GM12878 (cell line): ENCODE measurements around the gene PUS7. TPM values are rescaled to one million over a fixed set of nuclear protein-coding genes. Genes with fewer than 3 reads are reported as not detected.

Experiments
- ATAC-seq: fragments of 200-7000 bp; cut with Tn5 transposase; 3 replicates; pipeline ENCODE4 v1.9.1; 2020; ENCODE audit warnings: mild to moderate bottlenecking, moderate library complexity
- BruUV-seq: library from RNA; stranded (reverse); fragments of 400-500 nt; replicated peaks from 2 replicates; lab custom pipeline; 2021; lab: Mats Ljungman, UMichigan
- CTCF ChIA-PET: fragments of 300-600 bp; sonication (Branson Sonifier 250); formaldehyde crosslinking; extraction: SDS; loops from one replicate; lab custom pipeline; 2021; ENCODE audit warnings: inconsistent platforms; lab: Yijun Ruan, JAX
- POLR2A ChIA-PET: fragments of 350-600 bp; formaldehyde crosslinking; extraction: SDS; loops from one replicate; lab custom pipeline; 2021; ENCODE audit warnings: inconsistent platforms; lab: Charles Lee
- RAD21 ChIA-PET: fragments of 300-600 bp; sonication (Branson Sonifier 250); formaldehyde crosslinking; loops from one replicate; lab custom pipeline; 2023; ENCODE audit warnings: antibody characterized with exemption; ENCODE audit not compliant: unreplicated experiment; lab: Charles Lee
- SMC1A ChIA-PET: fragments of 300-600 bp; sonication (Branson Sonifier 250); formaldehyde crosslinking; loops from one replicate; lab custom pipeline; 2023; ENCODE audit not compliant: unreplicated experiment, uncharacterized antibody; lab: Charles Lee
- DNase-seq: peaks from one replicate; pipeline ENCODE4 v3.0.0-alpha.2; 2011; ENCODE audit warnings: low read depth, low spot score
- FAIRE-seq: peaks from 3 replicates; lab custom pipeline; 2011; peaks lifted over from hg19 to GRCh38; lab: Jason Lieb, UNC
- H2AFZ ChIP-seq: 2 replicates; pipeline ENCODE4 v1.6.0; 2011; ENCODE audit warnings: low read depth, low read length, control low read depth; ENCODE audit not compliant: control insufficient read depth
- H3K27ac ChIP-seq: 2 replicates; pipeline ENCODE4 v1.5.1; 2011; ENCODE audit warnings: control low read depth; ENCODE audit not compliant: control insufficient read depth, insufficient read depth
- H3K27me3 ChIP-seq, 2 experiments: replicated peaks in 1 of 2; 2 replicates each; pipeline versions ENCODE4 v1.6.0 to v1.6.1; 2011; ENCODE audit warnings: low read length in 1 of 2; ENCODE audit not compliant: control insufficient read depth in 2 of 2, insufficient read depth in 2 of 2
- H3K36me3 ChIP-seq, 2 experiments: 2 replicates each; pipeline ENCODE4 v1.5.1; 2011; ENCODE audit warnings: low read length in 1 of 2; ENCODE audit not compliant: control insufficient read depth in 2 of 2, insufficient read depth in 2 of 2
- H3K4me1 ChIP-seq: 2 replicates; pipeline ENCODE4 v1.6.1; 2011; ENCODE audit warnings: mild to moderate bottlenecking, low read length, moderate library complexity, mixed read lengths; ENCODE audit not compliant: control insufficient read depth, insufficient read depth
- H3K4me2 ChIP-seq: 2 replicates; pipeline ENCODE4 v1.6.0; 2011; ENCODE audit warnings: control low read depth; ENCODE audit not compliant: control insufficient read depth, insufficient read depth
- H3K4me3 ChIP-seq: fragments of 200-600 bp; sonication (generic); 2 replicates; pipeline ENCODE4 v1.5.1; 2016
- H3K79me2 ChIP-seq: 2 replicates; pipeline ENCODE4 v1.6.0; 2011; ENCODE audit warnings: low read length; ENCODE audit not compliant: control insufficient read depth, insufficient read depth
- H3K9ac ChIP-seq: 2 replicates; pipeline ENCODE4 v1.8.0; 2011; ENCODE audit warnings: low read length, control low read depth, mixed read lengths; ENCODE audit not compliant: control insufficient read depth, insufficient read depth
- H3K9me3 ChIP-seq: replicated peaks from 3 replicates; pipeline ENCODE4 v1.5.1; 2011; ENCODE audit warnings: mild to moderate bottlenecking, low read length; ENCODE audit not compliant: control insufficient read depth, insufficient read depth
- H4K20me1 ChIP-seq: 2 replicates; pipeline ENCODE4 v1.6.0; 2011; ENCODE audit not compliant: control insufficient read depth, insufficient read depth
- CBFB ChIP-seq: IDR thresholded peaks from 2 replicates; pipeline ENCODE4 v1.6.1; 2016; ENCODE audit warnings: antibody characterized with exemption, low read depth
- IRF4 ChIP-seq: IDR thresholded peaks from 2 replicates; pipeline ENCODE4 v1.6.1; 2011; ENCODE audit warnings: low read depth, low read length
- NR2C2 ChIP-seq: IDR thresholded peaks from 2 replicates; pipeline ENCODE4 v1.6.1; 2011; ENCODE audit warnings: borderline replicate concordance, low read depth; ENCODE audit not compliant: control insufficient read depth, insufficient read length
- POLR2A ChIP-seq: IDR thresholded peaks from 2 replicates; pipeline ENCODE4 v1.6.1; 2011; ENCODE audit warnings: low read depth, mild to moderate bottlenecking, low read length
- POLR2AphosphoS2 ChIP-seq: IDR thresholded peaks from 2 replicates; pipeline ENCODE4 v1.6.1; 2011; ENCODE audit warnings: low read depth, mild to moderate bottlenecking, low read length, improper control_type of control experiment, moderate library complexity
- RUNX3 ChIP-seq: IDR thresholded peaks from 2 replicates; pipeline ENCODE4 v1.6.1; 2012; ENCODE audit warnings: low read length, inconsistent platforms
- WGBS: methylation state at CpG from one replicate; pipeline ENCODE4 v1.1.6; 2016; ENCODE audit warnings: low lambda C conversion rate; ENCODE audit not compliant: insufficient replicate concordance, insufficient coverage; ENCODE audit errors: missing lambda C conversion rate; 5-methylcytosine and 5-hydroxymethylcytosine counted together
- in situ Hi-C: fragments of 300-500 bp; cut with MboI; formaldehyde crosslinking; loops from 9 replicates; pipeline ENCODE4 v1.14.3; 2018; ENCODE audit warnings: mixed read lengths
- intact Hi-C: fragments of 100-400 bp; cut with micrococcal nuclease; formaldehyde crosslinking; loops from one replicate; pipeline ENCODE4 v1.14.2; 2022; ENCODE audit not compliant: unreplicated experiment
- polyA plus RNA-seq, 11 experiments: library from polyadenylated mRNA; depleted of rRNA in 4 of 11; unstranded in 6 of 11; stranded (reverse) in 5 of 11; fragments of >200 nt; fragmentation: Nextera tagmentation in 4 of 11; fragmentation: Illumina TruSeq in 1 of 11; extraction: Ambion mirVana in 4 of 11; extraction: Trizol in 1 of 11; gene quantifications; 1 replicate in 1 of 11; 2 replicates in 10 of 11; pipeline versions ENCODE4 v1.2.1 to v1.2.3, GENCODE V29; 2011 to 2016; ENCODE audit warnings: inconsistent platforms in 2 of 11, missing spikeins in 2 of 11, low read depth in 1 of 11
- total RNA-seq, 4 experiments: library from RNA; depleted of rRNA in 3 of 4; stranded (reverse); fragments of >200 nt in 3 of 4; fragmentation: Illumina TruSeq in 1 of 4; extraction: Trizol in 1 of 4; gene quantifications; 2 replicates each; pipeline versions ENCODE4 v1.2.1 to v1.2.3, GENCODE V29; 2013 to 2021
- TF ChIP-seq, protein P1 (sequence below): fragments of 450-650 bp; formaldehyde crosslinking; IDR thresholded peaks from 2 replicates; pipeline ENCODE4 v1.4.0; 2020; ENCODE audit warnings: mild to moderate bottlenecking, moderate library complexity

Gene PUS7
- total and polyA plus RNA-seq, 10 of the 15 experiments (the other 5 are each of a cell fraction or from before 2014, with no cell fraction given) = 5.6 to 28.5 (median 22.4) TPM

DNA sequence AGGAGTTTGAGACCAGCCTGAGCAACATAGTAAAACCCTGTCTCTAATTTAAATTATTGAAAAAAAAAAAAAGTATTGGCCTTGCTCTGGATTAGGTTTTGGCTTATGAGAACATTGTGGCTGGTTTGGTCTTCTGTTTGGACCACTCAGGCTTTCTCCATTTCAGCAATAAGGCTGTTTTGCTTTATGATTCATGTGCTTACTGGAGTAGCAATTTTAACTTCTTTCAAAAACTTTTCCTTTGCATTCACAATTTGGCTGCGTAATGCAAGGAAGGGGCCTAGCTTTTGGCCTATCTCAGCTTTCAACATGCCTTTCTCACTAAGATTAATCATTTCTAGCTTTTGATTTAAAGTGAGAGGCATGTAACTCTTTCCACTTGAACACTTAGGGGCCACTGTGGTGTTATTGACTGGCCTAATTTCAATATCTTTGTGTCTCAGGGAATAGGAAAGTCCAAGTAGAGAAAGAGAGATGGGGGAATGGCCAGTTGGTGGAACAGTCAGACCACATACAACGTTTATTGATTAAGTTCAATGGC lies 95.4 kb downstream of the PUS7 start:
- H3K79me2 ChIP-seq = no peaks in the 10 kb centered on the region
- ChIA-PET CTCF (interaction anchor here (0.8 to 1.3 kb wide), 4 partner anchors 14 to 504 kb away, joined by 3 to 5 read pairs (median 4); no protein-coding TSS in a partner anchor), SMC1A (interaction anchor here (0.7 to 1.7 kb wide), 5 partner anchors 12 to 446 kb away, joined by 3 to 4 read pairs (median 3); no protein-coding TSS in a partner anchor), POLR2A (no interaction called here), RAD21 (interaction anchor here (1.4 kb wide), 1 partner anchor 445 kb away, joined by 4 read pairs; no protein-coding TSS in a partner anchor)
- intact Hi-C loops (loop anchor here (10.0 kb wide), 2 partner anchors 442 to 502 kb away; no protein-coding TSS in a partner anchor), in situ Hi-C loops (no loop called here)
- FAIRE-seq = no peak
- H3K36me3 ChIP-seq = no peaks in the 10 kb centered on the region
- DNase-seq = no peak
- 14% methylated on average over 2 of the region's 2 CpGs for WGBS
- H3K4me2 ChIP-seq = no peak overlapping the region
- H4K20me1 ChIP-seq = no peaks in the 10 kb centered on the region
- no peaks in the 10 kb centered on the region for H3K27me3 ChIP-seq
- no peak overlapping the region for H3K4me3 ChIP-seq
- no peak for TF ChIP-seq POLR2AphosphoS2
- no peak for TF ChIP-seq POLR2A
- TF ChIP-seq, protein P1, sequence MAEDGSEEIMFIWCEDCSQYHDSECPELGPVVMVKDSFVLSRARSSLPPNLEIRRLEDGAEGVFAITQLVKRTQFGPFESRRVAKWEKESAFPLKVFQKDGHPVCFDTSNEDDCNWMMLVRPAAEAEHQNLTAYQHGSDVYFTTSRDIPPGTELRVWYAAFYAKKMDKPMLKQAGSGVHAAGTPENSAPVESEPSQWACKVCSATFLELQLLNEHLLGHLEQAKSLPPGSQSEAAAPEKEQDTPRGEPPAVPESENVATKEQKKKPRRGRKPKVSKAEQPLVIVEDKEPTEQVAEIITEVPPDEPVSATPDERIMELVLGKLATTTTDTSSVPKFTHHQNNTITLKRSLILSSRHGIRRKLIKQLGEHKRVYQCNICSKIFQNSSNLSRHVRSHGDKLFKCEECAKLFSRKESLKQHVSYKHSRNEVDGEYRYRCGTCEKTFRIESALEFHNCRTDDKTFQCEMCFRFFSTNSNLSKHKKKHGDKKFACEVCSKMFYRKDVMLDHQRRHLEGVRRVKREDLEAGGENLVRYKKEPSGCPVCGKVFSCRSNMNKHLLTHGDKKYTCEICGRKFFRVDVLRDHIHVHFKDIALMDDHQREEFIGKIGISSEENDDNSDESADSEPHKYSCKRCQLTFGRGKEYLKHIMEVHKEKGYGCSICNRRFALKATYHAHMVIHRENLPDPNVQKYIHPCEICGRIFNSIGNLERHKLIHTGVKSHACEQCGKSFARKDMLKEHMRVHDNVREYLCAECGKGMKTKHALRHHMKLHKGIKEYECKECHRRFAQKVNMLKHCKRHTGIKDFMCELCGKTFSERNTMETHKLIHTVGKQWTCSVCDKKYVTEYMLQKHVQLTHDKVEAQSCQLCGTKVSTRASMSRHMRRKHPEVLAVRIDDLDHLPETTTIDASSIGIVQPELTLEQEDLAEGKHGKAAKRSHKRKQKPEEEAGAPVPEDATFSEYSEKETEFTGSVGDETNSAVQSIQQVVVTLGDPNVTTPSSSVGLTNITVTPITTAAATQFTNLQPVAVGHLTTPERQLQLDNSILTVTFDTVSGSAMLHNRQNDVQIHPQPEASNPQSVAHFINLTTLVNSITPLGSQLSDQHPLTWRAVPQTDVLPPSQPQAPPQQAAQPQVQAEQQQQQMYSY (CRISPR knock-in tag) = no peak
- TF ChIP-seq NR2C2 = no peak
- TF ChIP-seq CBFB = no peak
- TF ChIP-seq IRF4 = no peak
- no peak for TF ChIP-seq RUNX3
- BruUV-seq = no TSS peak
- no peak overlapping the region for H2AFZ ChIP-seq
- no peaks in the 10 kb centered on the region for H3K9me3 ChIP-seq
- H3K27ac ChIP-seq = no peak overlapping the region
- ATAC-seq = no peak
- H3K9ac ChIP-seq = no peak overlapping the region
- no peaks in the 10 kb centered on the region for H3K4me1 ChIP-seq
